Urothelium cell line (cell line): ENCODE results near the gene XRCC1.

ENCODE experiments used
- DNase-seq: peaks from one replicate; pipeline ENCODE4 v3.0.0; 2011; ENCODE audit warnings: low spot score, mixed read lengths
- FAIRE-seq: peaks from 2 replicates; lab custom pipeline; 2011; peaks lifted over from hg19 to GRCh38; lab: Jason Lieb, UNC

The XRCC1 gene

DNA sequence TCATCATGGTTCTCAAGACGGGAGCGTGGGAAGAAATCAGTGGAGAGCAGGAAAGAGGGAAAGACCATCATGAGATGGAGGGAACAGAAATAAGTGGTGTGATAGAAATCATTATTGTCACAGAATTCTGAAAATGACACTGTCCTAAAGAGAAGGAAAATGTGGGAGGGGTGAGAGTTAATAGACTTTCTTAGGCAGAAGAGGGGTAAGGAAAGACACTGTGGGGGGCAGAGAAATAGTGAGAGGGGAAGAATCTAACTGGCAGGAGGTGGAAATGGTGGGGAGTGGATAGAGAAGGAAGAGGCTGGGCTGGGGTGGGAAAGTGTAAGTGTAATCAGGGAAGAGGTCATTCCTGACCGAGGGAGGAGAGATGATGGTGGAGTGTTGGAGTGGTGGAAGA, 3.5 kb upstream of the XRCC1 start:
- DNase-seq = no peak
- FAIRE-seq = no peak

DNA sequence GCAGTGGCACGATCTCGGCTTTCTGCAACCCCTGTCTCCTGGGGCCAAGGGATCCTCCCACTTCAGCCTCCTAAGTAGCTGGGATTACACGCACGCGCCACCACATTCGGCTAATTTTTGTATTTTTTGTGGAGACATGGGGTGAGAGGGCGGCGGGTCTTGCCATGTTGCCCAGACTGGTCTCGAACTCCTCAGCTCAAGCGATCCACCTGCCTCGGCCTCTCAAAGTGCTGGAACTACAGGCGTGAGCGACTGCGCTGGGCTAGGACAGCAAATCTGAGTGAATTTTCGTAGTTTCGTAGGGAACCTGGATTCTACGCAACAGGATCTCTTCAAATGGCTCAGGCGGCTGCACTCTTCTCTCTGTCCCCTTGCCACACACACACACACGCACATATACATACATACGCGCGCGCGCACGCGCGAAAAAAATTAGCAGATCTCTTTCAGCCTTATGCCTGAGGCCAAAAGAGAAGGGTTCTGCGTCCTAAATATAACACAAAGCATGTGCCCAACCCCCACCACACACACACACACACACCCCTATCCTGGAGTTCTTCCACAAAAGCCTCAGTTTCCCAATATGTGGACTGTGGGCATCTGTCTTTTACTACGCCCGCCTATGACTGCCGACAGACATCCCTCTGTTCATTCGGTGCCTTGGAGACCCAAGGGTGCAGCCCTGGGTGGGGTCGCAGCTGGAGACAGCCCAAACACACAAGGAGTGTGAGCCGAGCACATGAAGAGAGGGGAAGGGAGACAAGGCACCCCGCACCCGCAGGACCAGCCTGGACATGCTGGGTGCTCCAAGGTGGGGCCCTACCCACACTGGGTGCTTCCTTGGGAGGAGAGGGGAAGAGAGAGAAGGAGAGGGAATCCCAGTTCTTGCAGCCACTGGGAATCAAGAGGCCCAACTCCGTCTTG, 890 bp upstream of the XRCC1 start:
- DNase-seq (no peak), FAIRE-seq (no peak)

DNA sequence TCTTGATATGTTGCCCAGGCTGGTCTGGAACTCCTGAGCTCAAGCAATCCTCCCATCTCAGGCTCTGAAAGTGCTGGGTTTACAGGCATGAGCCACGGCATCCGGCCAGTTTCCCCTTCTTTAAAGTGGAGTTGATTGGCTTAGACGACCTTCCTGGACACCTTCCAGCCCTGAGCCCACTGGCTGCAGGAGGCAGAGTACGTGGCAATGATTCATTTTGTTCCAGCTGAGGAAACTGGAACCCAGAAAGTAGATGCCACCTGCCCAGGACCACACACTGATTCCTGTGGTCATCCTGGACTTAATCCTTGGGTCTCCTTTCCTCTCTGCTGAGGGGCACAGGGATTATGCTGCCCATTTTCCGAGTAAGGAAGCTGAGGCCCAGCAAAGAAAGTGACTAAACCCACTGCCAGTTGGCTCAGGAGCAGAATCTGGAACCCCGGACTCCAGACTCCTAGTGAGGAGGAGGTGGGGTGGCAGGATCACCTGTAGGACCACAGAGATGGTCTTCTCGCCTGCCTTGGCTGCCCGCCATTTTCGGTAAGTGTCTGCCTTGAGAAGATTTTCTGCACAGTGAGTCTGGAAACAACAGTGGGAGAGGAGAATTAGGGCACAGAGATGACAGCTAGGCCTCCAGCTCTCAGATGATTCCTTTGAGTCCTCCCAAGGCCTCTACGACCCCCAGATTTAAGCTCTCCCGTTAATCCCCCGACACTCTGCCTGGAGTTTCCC, 737 bp downstream of the XRCC1 start:
- DNase-seq (peak; percentile 29), FAIRE-seq (no peak)

DNA sequence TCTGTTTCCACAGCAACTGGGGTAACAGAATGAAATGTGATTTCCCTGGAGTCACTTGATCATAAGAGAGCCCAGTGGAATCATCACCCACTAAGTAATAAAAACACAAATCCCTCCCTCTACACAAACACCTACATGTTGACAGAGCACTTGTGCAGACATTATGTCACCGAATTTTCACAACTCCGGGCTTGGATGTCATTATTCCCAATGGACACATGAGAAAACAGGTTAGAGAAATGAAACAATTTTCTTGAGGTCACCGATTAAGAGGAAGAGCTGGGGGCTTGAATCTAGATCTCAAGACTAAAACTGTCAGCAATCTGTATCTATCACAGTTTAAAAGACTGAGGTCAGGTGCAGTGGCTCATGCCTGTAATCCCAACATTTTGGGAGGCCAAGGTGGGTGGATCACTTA, 3.1 kb downstream of the XRCC1 start:
- no peak for DNase-seq
- no peak for FAIRE-seq

DNA sequence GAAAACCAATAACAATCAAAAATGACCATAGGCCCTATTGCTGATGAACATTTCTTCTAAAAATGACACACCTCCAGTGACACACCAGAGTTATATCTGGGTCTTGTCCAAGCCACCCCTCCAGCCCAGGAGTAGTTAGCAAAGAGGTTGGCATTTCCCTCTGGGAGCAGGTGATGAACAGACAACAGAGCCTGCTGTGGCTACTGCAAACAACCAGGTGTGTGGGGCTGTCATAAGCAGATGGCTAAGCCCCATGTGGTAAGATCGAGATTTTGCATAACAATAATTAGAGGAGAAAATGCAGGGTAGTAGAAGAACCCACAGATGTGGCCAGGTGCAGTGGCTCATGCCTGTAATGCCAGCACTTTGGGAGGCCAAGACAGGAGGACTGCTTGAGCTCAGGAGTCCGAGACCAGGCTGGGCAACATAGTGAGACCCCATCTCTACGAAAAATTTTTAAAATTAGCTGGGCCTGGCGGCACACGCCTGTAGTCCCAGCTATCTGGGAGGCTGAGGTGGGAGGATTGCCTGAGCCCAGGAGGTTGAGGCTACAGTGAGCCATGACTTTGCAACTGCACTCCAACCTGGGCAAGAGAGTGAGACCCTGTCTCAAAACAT, 5.0 kb downstream of the XRCC1 start:
- FAIRE-seq (no peak), DNase-seq (no peak)

DNA sequence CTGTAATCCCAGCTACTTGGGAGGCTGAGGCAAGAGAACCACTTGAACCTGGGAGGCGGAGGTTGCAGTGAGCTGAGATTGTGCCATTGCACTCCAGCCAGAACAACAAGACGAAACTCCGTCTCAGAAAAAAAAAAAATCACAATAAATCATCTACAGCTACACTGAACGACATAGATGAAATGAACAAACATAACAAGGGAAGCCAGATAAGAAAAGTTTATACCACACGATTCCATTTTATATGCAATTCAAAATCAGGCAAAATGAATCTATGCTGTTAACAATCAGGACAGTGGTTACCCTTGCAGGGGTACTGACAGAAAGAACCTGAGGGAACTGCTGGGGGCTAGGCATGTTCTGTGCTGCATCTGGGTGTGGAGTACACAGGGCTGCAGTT, 5.7 kb downstream of the XRCC1 start:
- no peak for DNase-seq
- no peak for FAIRE-seq

DNA sequence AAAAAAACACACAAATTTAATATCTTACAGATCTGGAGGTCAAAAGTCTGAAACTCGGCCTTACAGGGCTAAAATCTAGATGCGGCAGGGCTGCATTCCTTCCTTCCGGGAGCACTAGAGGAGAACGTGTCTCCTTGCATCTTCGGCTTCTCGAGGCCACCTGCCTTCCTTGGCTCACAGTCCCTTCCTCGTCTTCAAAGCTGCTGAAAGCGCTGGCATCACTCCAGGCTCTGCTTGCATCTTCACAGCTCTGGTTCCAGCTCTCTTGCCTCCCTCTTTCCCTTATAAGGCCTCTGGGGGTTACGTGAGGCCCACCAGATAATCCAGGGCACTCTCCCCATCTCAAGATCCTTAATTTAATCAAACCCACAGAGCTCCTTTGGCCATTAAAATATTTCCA, 10.5 kb downstream of the XRCC1 start:
- DNase-seq (no peak), FAIRE-seq (no peak)

DNA sequence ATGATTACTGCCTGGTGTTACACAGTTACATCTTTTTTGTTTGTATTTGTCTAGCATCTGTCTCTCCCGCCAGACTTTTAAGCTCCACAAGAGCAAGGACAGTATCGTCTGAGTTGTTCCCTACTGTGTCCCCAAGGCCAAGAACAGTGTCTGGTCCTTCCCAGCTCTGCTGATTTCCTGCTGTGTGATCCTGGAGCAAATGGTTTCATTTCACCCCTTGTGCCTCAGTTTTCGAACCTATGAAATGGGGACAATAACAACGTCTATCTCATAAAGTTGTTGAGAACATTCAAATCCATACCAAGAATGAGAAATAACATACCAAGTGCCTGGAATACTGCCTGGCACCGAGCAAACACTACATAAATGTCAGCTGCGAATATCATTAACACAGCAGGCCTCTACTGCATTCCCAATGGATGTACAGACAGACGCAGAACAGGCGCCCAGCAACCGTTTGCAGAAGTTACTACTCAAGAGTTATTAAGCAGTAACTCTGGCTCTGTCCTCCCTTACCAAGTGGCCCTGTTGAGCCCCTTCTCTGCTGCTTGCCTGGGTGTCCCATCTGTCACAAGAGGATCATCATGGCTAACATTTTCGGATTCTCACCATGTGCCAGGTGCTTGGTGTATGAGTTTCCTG, 11.4 kb downstream of the XRCC1 start:
- FAIRE-seq (no peak), DNase-seq (no peak)

DNA sequence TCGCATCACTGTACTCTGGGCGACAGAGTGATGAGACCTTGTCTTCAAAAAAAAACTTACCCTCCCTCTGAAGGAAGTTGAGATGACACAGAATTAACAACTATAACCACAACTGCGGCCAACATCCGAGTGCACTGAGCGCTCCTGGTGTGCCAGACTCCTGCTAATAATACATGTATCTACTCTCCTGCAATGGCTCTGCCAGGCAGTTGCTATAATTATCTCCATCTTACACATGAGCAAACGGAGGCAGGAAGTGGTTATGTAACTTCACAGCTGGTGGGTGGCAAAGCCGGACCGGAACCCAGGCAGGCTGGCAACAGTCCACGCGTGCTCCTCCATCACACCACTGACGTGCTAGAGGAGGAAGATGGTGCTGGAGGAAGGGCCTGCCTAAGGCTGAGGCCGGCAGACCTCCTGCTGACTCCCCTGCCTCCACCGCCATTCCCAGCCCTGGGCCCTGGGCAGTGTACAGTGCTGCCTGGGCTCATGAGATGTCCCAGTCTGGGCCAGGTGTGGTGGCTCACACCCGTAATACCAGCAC, 12.6 kb downstream of the XRCC1 start:
- FAIRE-seq (no peak), DNase-seq (peak; percentile 78)

DNA sequence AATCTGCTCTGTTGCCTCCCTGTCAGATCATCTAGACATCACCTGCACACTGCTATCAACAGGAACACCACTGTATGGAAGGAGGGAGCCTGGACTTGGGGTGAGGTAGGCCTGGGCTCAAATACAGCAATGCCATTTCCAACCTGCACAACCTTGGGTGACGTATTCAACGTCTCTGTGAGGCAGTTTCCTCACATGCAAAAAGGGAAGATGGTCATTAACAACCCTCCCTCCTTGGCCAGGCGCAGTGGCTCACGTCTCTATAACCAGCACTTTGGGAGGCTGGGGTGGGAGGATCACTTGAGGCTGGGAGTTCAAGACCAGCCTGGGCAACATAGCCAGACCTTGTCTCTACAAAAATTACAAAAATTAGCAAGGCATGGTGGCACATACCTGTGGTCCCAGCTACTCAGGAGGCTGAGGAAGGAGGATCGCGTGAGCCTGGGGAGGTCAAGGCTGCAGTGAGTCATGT, 13.1 kb downstream of the XRCC1 start:
- FAIRE-seq (no peak), DNase-seq (no peak)

DNA sequence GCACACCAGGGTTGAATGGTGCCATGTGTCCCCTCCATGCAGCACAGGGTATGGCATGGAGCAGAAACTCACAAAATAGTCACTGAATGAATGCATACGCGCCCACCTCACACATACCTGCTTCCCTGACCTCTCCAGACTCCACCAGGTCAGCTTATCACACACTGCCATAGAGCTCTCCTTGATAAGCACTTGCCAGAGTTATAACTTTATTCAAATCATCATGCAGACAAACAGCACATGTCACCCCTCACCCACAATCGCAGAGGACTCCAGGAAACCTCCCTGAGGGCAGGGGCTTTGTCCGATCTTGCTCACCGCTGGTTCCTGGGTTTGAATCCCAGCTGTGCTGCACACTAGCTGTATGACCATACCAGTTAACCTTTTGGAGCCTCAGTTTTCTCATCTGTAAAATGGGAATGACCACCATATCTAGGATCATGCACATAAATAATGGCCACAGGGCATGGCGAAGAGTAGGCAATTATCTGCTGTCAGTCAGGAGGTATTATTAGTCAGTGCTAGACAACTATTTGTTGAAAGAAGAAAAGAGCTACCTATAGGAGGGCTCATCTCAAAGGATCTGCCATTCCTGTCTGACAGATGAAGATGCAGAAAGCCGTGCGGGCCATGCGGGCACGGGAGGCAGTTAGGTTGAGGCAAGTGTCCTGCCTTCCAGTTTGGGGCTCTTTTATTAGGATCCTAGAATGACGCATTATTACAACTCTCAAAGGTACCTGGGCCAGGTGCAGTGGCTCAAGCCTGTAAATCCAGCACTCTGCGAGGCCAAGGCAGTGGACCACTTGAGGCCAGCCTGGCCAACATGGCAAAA, 14.0 kb downstream of the XRCC1 start:
- FAIRE-seq (no peak), DNase-seq (no peak)

DNA sequence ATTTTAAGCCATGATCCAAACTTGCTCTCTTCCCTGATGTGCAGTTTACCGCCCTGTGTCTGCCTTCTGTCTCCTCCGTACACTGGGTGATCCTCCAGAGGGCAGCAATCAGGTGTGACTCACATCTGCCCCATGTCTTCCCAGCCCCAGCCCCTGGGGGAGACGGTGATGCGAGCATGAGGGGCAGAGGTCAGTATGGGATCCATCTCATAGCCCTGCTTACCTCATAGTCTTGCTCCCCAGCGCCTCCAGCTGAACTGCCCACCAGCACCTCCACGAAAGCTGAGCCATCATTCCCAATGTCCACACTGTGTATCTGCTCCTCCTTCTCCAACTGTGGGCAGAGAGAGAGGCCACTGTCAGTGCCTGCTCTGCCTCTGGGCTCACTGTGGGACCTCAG, 14.6 kb downstream of the XRCC1 start:
- DNase-seq = peak; percentile 33
- FAIRE-seq = no peak

DNA sequence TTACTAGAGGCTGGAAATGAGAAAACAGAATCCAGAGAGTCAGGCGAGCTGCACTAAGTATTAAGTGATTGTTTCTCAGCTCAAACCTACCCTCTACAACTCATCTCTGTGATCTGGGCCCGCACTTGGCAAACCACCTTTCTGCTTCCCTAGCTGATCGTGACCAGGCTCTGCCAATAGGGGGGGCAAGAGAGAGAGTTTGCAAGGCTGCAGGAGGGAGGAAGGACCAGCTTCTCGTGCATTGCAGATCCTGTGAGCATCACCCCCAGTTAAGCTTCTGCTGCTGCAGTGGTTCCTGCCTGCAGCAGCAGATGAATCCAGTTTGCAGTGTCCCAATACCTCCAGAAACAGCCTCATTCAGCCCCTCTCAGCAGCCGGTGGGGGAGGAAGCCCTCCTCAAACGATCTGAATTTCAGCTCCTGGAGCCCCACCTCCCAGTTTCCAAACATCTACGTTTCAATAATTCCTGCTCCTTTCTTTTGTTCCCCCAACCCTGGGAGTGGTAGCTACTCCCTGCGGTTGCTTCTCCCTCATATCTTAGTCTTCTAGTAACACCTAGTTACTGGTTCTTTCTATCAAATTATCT, 20.0 kb downstream of the XRCC1 start:
- FAIRE-seq = no peak
- peak; percentile 72 for DNase-seq

DNA sequence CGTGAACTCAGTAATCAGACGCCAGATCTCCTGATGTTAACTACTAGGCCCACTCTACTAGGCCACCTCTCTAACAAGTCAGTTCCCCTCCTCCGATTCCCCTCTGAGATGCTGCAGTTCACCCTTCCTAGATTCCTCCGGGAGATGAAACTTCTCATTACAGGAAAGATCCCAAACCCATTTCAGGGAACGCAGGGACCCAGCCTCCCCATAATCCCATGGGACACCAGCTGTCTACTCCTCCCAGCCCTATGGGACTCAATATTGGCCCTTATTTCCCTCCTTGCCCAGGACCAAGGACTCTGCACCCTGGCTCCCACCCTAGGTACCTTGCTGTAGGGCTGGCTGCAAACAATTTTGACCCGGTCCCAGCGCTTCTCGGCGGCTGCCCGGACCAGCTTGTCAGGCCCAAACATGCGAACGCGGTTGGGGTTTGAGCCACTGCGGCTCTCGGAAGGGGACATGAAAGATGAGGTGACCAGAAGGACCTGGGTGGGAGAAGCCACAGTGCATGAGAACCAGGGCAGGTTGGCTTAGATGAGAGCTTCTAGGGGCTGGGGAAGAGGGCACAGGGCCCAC, 20.9 kb downstream of the XRCC1 start:
- no peak for FAIRE-seq
- DNase-seq = no peak

DNA sequence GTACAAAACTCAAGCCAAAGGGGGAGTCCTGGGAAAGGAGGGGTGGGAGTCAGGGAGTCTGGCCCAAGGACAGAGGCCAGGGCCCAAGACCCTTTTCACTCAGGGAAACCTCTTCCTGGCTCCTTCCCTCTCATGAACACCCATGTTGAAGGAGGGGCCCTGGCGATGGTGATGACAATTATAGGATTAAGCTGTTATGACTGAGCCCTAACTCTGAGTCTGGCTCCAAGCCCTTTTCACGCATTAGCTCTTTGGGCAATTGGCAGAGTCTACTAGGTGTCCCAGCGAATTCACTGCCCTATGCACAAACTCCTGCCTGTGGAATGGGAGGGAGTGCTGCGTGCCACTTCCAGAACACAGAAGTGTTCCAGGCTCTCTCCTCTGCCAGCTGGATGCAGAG, 21.7 kb downstream of the XRCC1 start:
- no peak for DNase-seq
- no peak for FAIRE-seq

DNA sequence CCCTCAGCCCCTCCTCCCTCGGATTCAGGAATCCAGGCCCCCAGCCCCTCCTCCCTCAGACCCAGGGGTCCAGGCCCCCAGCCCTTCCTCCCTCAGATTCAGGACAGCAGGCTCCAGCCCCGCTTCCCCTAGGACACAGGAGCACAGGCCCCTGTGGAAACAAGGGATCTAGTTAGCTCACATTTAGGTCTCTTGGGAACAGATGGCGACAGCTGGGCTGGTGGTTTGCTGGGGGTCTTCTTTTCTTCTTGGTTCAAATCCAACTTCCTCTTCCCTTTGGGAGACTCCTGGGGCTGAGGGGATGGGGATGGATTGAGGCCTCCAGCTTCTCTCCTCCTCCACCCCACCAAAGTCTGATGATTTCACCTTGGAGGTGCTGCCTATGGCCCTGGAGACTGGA, 22.7 kb downstream of the XRCC1 start:
- DNase-seq (no peak), FAIRE-seq (no peak)

DNA sequence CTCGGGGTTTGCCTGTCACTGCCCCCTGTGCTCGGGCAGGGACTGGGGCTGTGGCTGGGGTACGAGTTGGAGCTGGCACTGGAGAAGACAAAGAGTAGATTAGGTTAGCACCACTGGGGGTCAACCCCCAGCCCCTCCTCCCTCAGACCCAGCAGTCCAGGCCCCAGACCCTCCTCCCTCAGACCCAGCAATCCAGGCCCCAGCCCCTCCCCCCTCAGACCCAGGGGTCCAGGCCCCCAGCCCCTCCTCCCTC, 23.2 kb downstream of the XRCC1 start:
- no peak for FAIRE-seq
- DNase-seq = no peak

DNA sequence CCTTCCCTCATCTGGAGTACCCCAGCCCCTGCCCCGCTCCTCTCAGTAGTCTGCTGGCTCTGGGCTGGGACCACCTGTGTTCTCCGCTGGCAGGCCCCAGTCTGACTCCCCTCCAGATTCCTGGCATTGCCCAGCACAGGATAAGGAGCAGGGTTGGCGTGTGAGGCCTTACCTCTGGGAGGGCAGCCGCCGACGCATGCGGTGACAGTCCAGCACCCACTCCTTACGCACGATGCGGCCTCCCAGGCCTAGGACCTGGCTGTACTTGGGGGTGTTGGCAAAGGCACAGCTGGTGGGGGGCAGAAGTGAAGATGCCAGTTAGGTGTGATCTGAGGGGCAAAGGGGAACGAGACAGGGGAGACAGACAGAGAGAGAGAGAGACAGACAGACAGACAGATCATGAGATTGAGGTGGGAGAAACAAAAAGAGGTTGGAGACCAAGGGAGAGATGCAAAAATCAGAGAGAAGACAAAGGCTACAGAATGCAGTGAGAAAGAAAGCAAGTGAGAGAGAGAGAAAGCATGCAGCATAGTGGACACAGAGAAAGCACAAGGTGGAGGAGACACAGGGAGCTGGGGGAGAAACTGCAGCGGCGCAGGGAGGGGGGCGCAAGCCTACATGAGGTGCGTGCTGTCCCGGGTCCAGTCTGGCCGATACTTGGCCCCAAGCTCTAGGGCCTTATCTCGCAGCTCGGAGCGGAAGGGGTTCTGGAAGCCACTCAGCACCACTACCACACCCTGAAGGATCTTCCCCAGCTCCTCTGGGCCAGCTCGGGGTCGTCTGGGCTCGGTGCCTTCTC, 23.7 kb downstream of the XRCC1 start:
- FAIRE-seq = no peak

DNA sequence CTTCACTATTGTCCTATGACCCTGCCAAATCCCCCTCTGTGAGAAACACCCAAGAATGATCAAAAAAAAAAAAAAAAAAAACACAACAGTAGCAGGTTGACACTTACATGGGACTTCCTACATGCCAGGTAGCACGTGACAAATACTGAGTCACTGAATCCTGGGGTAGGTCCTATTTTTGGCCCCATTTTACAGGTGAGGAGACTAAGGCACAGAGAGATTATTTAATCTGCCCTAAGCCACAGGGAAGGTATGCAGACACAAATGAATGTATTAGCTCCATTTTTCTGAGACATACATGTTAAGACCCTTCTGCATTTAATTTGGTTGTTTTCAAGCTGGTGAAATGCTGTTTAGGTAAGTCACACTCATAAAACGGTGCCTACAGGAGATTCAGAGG, 26.6 kb downstream of the XRCC1 start:
- FAIRE-seq = no peak
- DNase-seq = no peak

More for the DNA sequence above, 23.7 kb downstream of the XRCC1 start:
- no peak for DNase-seq
